Breast epithelium (tissue), 3 donors: ENCODE data around the gene GAK.

ENCODE experiments used
- POLR2A ChIP-seq: fragments of 450-650 bp; IDR thresholded peaks from one replicate; pipeline ENCODE4 v1.6.1; 2016; ENCODE audit warnings: antibody characterized with exemption, mild to moderate bottlenecking, moderate library complexity
- POLR2AphosphoS5 ChIP-seq, 3 donors: sonication (generic); formaldehyde crosslinking; IDR thresholded peaks; one replicate each; pipeline ENCODE4 v1.6.1; 2017; ENCODE audit warnings: antibody characterized with exemption in 3 of 3
- TF ChIP-seq, protein P1 (sequence below), 3 donors: fragments of 450-650 bp; IDR thresholded peaks; one replicate each; pipeline ENCODE4 v1.5.1; 2016 to 2017; ENCODE audit warnings: antibody characterized with exemption in 3 of 3, mild to moderate bottlenecking in 3 of 3, moderate library complexity in 3 of 3

DNA sequence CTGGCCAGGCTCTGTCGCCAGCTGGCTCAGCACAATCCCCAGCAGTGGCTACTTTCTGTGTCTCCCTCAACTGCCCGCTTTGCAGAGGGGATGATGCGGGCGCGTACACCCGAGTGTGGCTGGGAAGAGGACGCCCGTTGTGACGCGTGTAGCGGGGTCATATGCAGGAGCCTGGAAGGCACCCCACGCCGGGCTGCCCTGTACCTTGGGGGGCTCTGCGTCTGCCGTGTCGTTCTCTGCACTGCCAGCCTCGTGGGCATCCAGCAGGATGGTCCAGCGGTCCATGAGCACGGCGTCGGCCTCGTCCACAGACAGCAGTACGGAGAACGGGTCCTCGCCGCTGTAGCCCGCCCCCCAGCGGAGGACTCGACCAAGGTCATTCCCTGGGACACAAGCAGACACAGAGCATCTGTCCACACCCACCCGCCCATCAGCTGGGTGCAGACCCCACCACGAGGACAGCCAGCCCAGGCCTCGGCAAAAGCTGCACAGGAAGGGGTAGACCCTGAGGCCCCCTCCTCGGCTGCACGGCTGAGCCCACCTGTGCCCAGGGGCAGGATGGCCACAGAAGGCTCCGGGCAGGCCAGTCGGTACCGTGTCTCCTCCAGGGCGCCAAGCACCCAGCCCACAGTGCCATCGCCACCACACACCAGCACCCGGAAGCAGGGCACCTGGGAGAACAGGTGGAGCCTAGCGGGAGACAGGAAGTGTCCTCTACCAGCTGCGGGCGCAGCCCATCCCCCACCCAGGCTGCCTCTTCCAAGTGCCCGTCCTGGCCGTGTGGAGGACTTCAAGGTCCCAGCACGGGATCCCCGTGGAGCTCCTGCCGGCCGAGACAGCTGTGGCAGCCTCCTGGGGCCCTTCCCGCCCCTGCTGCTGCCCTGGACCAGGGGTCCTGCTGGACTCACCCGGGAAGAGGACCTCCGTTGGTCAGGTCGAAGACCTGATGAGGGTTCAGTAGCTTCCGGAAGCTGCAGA, 30.4 kb upstream of the GAK start:
- TF ChIP-seq, protein P1, sequence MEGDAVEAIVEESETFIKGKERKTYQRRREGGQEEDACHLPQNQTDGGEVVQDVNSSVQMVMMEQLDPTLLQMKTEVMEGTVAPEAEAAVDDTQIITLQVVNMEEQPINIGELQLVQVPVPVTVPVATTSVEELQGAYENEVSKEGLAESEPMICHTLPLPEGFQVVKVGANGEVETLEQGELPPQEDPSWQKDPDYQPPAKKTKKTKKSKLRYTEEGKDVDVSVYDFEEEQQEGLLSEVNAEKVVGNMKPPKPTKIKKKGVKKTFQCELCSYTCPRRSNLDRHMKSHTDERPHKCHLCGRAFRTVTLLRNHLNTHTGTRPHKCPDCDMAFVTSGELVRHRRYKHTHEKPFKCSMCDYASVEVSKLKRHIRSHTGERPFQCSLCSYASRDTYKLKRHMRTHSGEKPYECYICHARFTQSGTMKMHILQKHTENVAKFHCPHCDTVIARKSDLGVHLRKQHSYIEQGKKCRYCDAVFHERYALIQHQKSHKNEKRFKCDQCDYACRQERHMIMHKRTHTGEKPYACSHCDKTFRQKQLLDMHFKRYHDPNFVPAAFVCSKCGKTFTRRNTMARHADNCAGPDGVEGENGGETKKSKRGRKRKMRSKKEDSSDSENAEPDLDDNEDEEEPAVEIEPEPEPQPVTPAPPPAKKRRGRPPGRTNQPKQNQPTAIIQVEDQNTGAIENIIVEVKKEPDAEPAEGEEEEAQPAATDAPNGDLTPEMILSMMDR (IDR thresholded peaks at IDR 0.05), result no peak
- TF ChIP-seq POLR2AphosphoS5 (IDR thresholded peaks at IDR 0.05) (no peak), POLR2A (no peak)
